ENCODE results near the gene ARHGAP26. TPM values are rescaled to one million over a fixed set of nuclear protein-coding genes. Genes with fewer than 3 reads are reported as not detected.

The ARHGAP26 gene
- total RNA-seq, 4 donors from 2014 or later: 11.0 to 23.3 (median 14.3) TPM

- DNase-seq (ENCODE audit: low spot score in 2 of 2): no peak
- intact Hi-C loops (cut with DNase I; ENCODE audit: low total_unique reads): no loop called here
- 79 to 81% methylated on average over 3 of the region's 3 CpGs for WGBS, 2 donors
- no peak overlapping the region for H3K4me3 ChIP-seq (ENCODE audit: low read depth, poor library complexity, severe bottlenecking)
- TF ChIP-seq CTCF (IDR thresholded peaks at IDR 0.05) (no peak), POLR2A (IDR thresholded peaks at IDR 0.05) (no peak)
These were observed 356.2 kb downstream of the ARHGAP26 start for GRCh38 chr5:143126174-143127019.

GRCh38 chr5:143128412-143129071, 358.4 kb downstream of the ARHGAP26 start:
- no peak for TF ChIP-seq CTCF (IDR thresholded peaks at IDR 0.05)
- no peak for TF ChIP-seq POLR2A (IDR thresholded peaks at IDR 0.05)

GRCh38 chr5:143129203-143129602, 359.0 kb downstream of the ARHGAP26 start:
- TF ChIP-seq CTCF (IDR thresholded peaks at IDR 0.05) (no peak), POLR2A (IDR thresholded peaks at IDR 0.05) (no peak)
- 83 to 87% methylated on average over 3 of the region's 3 CpGs for WGBS, 2 donors

More at GRCh38 chr5:143128412-143129071, 358.4 kb downstream of the ARHGAP26 start:
- no peak for DNase-seq (ENCODE audit: low spot score in 2 of 2)
- no peak overlapping the region for H3K4me3 ChIP-seq (ENCODE audit: low read depth, poor library complexity, severe bottlenecking)
- WGBS, 2 donors: 32 to 49% methylated on average over 7 of the region's 7 CpGs
- intact Hi-C loops (cut with DNase I; ENCODE audit: low total_unique reads): no loop called here

GRCh38 chr5:143129910-143130612, 359.9 kb downstream of the ARHGAP26 start:
- TF ChIP-seq CTCF (IDR thresholded peaks at IDR 0.05) (no peak), POLR2A (IDR thresholded peaks at IDR 0.05) (no peak)
- no peak for DNase-seq (ENCODE audit: low spot score in 2 of 2)
- no peak overlapping the region for H3K4me3 ChIP-seq (ENCODE audit: low read depth, poor library complexity, severe bottlenecking)
- WGBS, 2 donors: 92% methylated on average over 5 of the region's 5 CpGs
- intact Hi-C loops (cut with DNase I; ENCODE audit: low total_unique reads): no loop called here

More at GRCh38 chr5:143129203-143129602, 359.0 kb downstream of the ARHGAP26 start:
- no peak for DNase-seq (ENCODE audit: low spot score in 2 of 2)
- no peak overlapping the region for H3K4me3 ChIP-seq (ENCODE audit: low read depth, poor library complexity, severe bottlenecking)
- intact Hi-C loops (cut with DNase I; ENCODE audit: low total_unique reads): no loop called here

GRCh38 chr5:143130613-143131305, 360.6 kb downstream of the ARHGAP26 start:
- no peak for TF ChIP-seq POLR2A (IDR thresholded peaks at IDR 0.05)
- TF ChIP-seq CTCF (IDR thresholded peaks at IDR 0.05): no peak
- no peak for DNase-seq (ENCODE audit: low spot score in 2 of 2)
- no peak overlapping the region for H3K4me3 ChIP-seq (ENCODE audit: low read depth, poor library complexity, severe bottlenecking)
- 51 to 63% methylated on average over 5 of the region's 5 CpGs for WGBS, 2 donors
- intact Hi-C loops (cut with DNase I; ENCODE audit: low total_unique reads): no loop called here

Data from lower leg skin (tissue), 4 donors.